CD14-positive monocyte (primary cell): Measurements from ENCODE around the gene SCRN1. TPM values are rescaled to one million over a fixed set of nuclear protein-coding genes. Genes with fewer than 3 reads are reported as not detected.

ENCODE experiments used
- DNase-seq, 3 donors: peaks; one replicate each; pipeline ENCODE4 v3.0.0-alpha.2; 2011 to 2022
- H2AFZ ChIP-seq: 2 replicates; pipeline ENCODE4 v1.6.0; 2012; ENCODE audit warnings: mild to moderate bottlenecking, low read depth, low read length, inconsistent platforms; ENCODE audit not compliant: insufficient read depth, poor library complexity, severe bottlenecking
- H3K27ac ChIP-seq, 2 donors: 1 replicate in 1 of 2; 2 replicates in 1 of 2; pipeline ENCODE4 v1.5.1; 2012 to 2013; ENCODE audit warnings: low read length in 2 of 2, control low read depth in 1 of 2, inconsistent platforms in 1 of 2, low read depth in 1 of 2, mild to moderate bottlenecking in 1 of 2
- H3K27me3 ChIP-seq, 2 donors: one replicate each; pipeline versions ENCODE4 v1.6.0 to v1.6.1; 2011 to 2013; ENCODE audit warnings: low read length in 2 of 2; ENCODE audit not compliant: control insufficient read depth in 2 of 2, insufficient read depth in 2 of 2
- H3K36me3 ChIP-seq, 2 donors: replicated peaks in 1 of 2; 1 replicate in 1 of 2; 2 replicates in 1 of 2; pipeline versions ENCODE4 v1.5.1 to v1.6.1; 2012 to 2013; ENCODE audit warnings: low read length in 2 of 2, control low read depth in 1 of 2, inconsistent platforms in 1 of 2, mild to moderate bottlenecking in 1 of 2; ENCODE audit not compliant: insufficient read depth in 2 of 2, control insufficient read depth in 1 of 2
- H3K4me1 ChIP-seq, 2 donors: 1 replicate in 1 of 2; 2 replicates in 1 of 2; pipeline versions ENCODE4 v1.5.1 to v1.6.1; 2012 to 2013; ENCODE audit warnings: low read length in 2 of 2, control low read depth in 1 of 2, inconsistent platforms in 1 of 2, mild to moderate bottlenecking in 1 of 2, moderate library complexity in 1 of 2; ENCODE audit not compliant: insufficient read depth in 2 of 2, control insufficient read depth in 1 of 2
- H3K4me2 ChIP-seq: replicated peaks from 2 replicates; pipeline ENCODE3; 2012; ENCODE audit warnings: low read length, moderate library complexity, mild to moderate bottlenecking; ENCODE audit not compliant: poor library complexity, severe bottlenecking; ENCODE audit errors: extremely low read depth
- H3K4me3 ChIP-seq, 3 experiments: fragments of 200-600 bp in 1 of 3; sonication (generic) in 1 of 3; replicated peaks in 1 of 3; 1 replicate in 2 of 3; 2 replicates in 1 of 3; pipeline ENCODE4 v1.5.1; 2011 to 2013; ENCODE audit warnings: low read length in 3 of 3, mild to moderate bottlenecking in 3 of 3, control low read depth in 2 of 3, low read depth in 2 of 3, inconsistent platforms in 1 of 3, moderate library complexity in 1 of 3
- H3K79me2 ChIP-seq: 2 replicates; pipeline ENCODE4 v1.6.0; 2012; ENCODE audit warnings: mild to moderate bottlenecking, control low read depth, inconsistent platforms, low read length, moderate library complexity; ENCODE audit not compliant: insufficient read depth
- H3K9ac ChIP-seq: 2 replicates; pipeline ENCODE4 v1.6.0; 2017; ENCODE audit warnings: low read length, mild to moderate bottlenecking; ENCODE audit not compliant: insufficient read depth, poor library complexity, severe bottlenecking
- H3K9me3 ChIP-seq, 2 donors: replicated peaks in 1 of 2; 1 replicate in 1 of 2; 2 replicates in 1 of 2; pipeline versions ENCODE4 v1.5.1 to v1.6.1; 2012 to 2013; ENCODE audit warnings: low read length in 2 of 2, control low read depth in 1 of 2; ENCODE audit not compliant: control insufficient read depth in 1 of 2, insufficient read depth in 1 of 2
- H4K20me1 ChIP-seq: 2 replicates; pipeline ENCODE4 v1.6.0; 2012; ENCODE audit warnings: mild to moderate bottlenecking, low read length, control low read depth, moderate library complexity; ENCODE audit not compliant: insufficient read depth
- H3K27ac Mint-ChIP-seq, 7 donors: one replicate each; pipeline ENCODE4 v1.8.0; 2020; ENCODE audit warnings: mild to moderate bottlenecking in 7 of 7, mixed read lengths in 7 of 7, moderate library complexity in 6 of 7, inconsistent platforms in 2 of 7
- H3K27me3 Mint-ChIP-seq, 3 donors: one replicate each; pipeline ENCODE4 v1.8.0; 2021 to 2022; ENCODE audit warnings: low read depth in 3 of 3, mild to moderate bottlenecking in 3 of 3, mixed read lengths in 3 of 3, moderate library complexity in 3 of 3, inconsistent platforms in 1 of 3
- H3K36me3 Mint-ChIP-seq, 2 donors: one replicate each; pipeline ENCODE4 v1.8.0; 2020; ENCODE audit warnings: mixed read lengths in 2 of 2, inconsistent platforms in 1 of 2, mild to moderate bottlenecking in 1 of 2
- H3K4me1 Mint-ChIP-seq: one replicate; pipeline ENCODE4 v1.8.0; 2020; ENCODE audit warnings: mild to moderate bottlenecking, mixed read lengths
- H3K4me3 Mint-ChIP-seq, 2 donors: one replicate each; pipeline ENCODE4 v1.8.0; 2020; ENCODE audit warnings: mild to moderate bottlenecking in 2 of 2, mixed read lengths in 2 of 2, moderate library complexity in 1 of 2
- H3K9me3 Mint-ChIP-seq, 7 donors: one replicate each; pipeline ENCODE4 v1.8.0; 2020 to 2022; ENCODE audit warnings: mixed read lengths in 7 of 7, mild to moderate bottlenecking in 6 of 7, moderate library complexity in 6 of 7, inconsistent platforms in 2 of 7
- WGBS: methylation state at CpG from one replicate; pipeline ENCODE4 v1.1.5; 2013; ENCODE audit warnings: missing lambda C conversion rate; ENCODE audit not compliant: insufficient coverage; 5-methylcytosine and 5-hydroxymethylcytosine counted together
- intact Hi-C, 2 donors: fragments of 100-400 bp; cut with micrococcal nuclease; formaldehyde crosslinking; loops; one replicate each; pipeline versions ENCODE4 v1.15.0 to v1.15.1; 2023
- polyA plus RNA-seq, 3 donors: library from polyadenylated mRNA; depleted of rRNA in 1 of 3; unstranded in 2 of 3; stranded (reverse) in 1 of 3; fragments of 300-500 nt in 2 of 3; fragments of >200 nt in 1 of 3; fragmentation: Illumina TruSeq in 2 of 3; gene quantifications; 1 replicate in 2 of 3; 2 replicates in 1 of 3; pipeline ENCODE4 v1.2.3, GENCODE V29; 2012 to 2021
- TF ChIP-seq, protein P1 (sequence below): fragments of 200-600 bp; IDR thresholded peaks from one replicate; pipeline ENCODE4 v1.8.0; 2022; ENCODE audit warnings: antibody characterized with exemption, mild to moderate bottlenecking

SCRN1 gene
- polyA plus RNA-seq, 3 donors: 8.4 to 12.1 (median 8.6) TPM

DNA sequence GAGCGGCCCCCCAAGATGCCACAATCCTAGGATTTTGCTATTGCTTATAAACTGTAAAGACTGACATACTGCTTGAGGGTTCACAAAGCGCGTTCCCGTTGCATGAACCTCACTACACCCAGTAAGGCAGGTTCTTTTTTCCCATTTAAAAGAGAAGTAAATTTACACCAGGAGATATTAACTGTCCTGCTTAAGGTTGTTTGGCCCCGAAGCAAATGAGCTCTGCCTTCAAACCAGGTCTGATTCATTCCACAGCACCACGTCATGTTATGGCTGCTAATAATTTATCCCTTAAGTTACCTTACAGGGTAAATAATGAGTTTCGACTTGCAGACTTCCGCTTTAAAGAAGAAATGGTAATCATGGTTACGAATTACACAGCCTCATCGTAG, 37.5 kb upstream of the SCRN1 start:
- H3K9me3 ChIP-seq: no peaks in the 10 kb centered on the region
- H3K27me3 ChIP-seq: no peaks in the 10 kb centered on the region
- H3K4me2 ChIP-seq: peak overlapping the region; percentile 87
- Mint-ChIP-seq H3K9me3 (peaks cover 0 to 3% (median 0%) of the 10 kb centered on the region in 7 donors), H3K4me3 (peak overlapping the region in 1 of 2 donors; percentile 94), H3K27me3 (peaks cover 0 to 4% (median 3%) of the 10 kb centered on the region in 3 donors), H3K27ac (peak overlapping the region; percentile 86 to 96 (median 94)), H3K36me3 (peaks cover 0 to 2% of the 10 kb centered on the region in 2 donors), H3K4me1 (peaks cover 35% of the 10 kb centered on the region)
- H4K20me1 ChIP-seq: no peaks in the 10 kb centered on the region
- peak overlapping the region; percentile 66 for H3K9ac ChIP-seq
- DNase-seq: peak; percentile 45 to 82 (median 64)
- H2AFZ ChIP-seq: peak overlapping the region; percentile 93
- H3K4me3 ChIP-seq: peak overlapping the region; percentile 81 to 88 (median 84)
- H3K36me3 ChIP-seq: no peaks in the 10 kb centered on the region
- H3K27ac ChIP-seq: peak overlapping the region; percentile 80 to 85
- 0% methylated on average over 1 of the region's 10 CpGs for WGBS
- intact Hi-C loops: loop anchor here (5.0 kb wide), 3 partner anchors 35 to 210 kb away; partner anchors contain the start of gene SCRN1 (in 1 of the 2)
- H3K79me2 ChIP-seq: peaks cover 22% of the 10 kb centered on the region
- H3K4me1 ChIP-seq: peaks cover 23 to 32% of the 10 kb centered on the region in 2 donors
- TF ChIP-seq, protein P1, sequence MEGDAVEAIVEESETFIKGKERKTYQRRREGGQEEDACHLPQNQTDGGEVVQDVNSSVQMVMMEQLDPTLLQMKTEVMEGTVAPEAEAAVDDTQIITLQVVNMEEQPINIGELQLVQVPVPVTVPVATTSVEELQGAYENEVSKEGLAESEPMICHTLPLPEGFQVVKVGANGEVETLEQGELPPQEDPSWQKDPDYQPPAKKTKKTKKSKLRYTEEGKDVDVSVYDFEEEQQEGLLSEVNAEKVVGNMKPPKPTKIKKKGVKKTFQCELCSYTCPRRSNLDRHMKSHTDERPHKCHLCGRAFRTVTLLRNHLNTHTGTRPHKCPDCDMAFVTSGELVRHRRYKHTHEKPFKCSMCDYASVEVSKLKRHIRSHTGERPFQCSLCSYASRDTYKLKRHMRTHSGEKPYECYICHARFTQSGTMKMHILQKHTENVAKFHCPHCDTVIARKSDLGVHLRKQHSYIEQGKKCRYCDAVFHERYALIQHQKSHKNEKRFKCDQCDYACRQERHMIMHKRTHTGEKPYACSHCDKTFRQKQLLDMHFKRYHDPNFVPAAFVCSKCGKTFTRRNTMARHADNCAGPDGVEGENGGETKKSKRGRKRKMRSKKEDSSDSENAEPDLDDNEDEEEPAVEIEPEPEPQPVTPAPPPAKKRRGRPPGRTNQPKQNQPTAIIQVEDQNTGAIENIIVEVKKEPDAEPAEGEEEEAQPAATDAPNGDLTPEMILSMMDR: no peak

GRCh38 chr7:30026229-30027064, 36.8 kb upstream of the SCRN1 start, which contains the start of gene FKBP14:
Gene FKBP14 (minus strand): TSS chr7:30026702. CDS start chr7:30026508, 194 bp downstream.
- Mint-ChIP-seq H3K36me3 (peaks cover 0 to 2% of the 10 kb centered on the region in 2 donors), H3K9me3 (peaks cover 0 to 3% (median 0%) of the 10 kb centered on the region in 7 donors), H3K27me3 (peaks cover 0 to 4% (median 3%) of the 10 kb centered on the region in 3 donors), H3K4me1 (peaks cover 35% of the 10 kb centered on the region), H3K4me3 (peak within 1 kb of the TSS in 1 of 2 donors; percentile 94), H3K27ac (peak within 1 kb of the TSS; percentile 86 to 96 (median 94))
- DNase-seq: peak; percentile 94 to 96 (median 95)
- WGBS: under 1% methylated on average over 27 of the region's 35 CpGs
- peak within 1 kb of the TSS; percentile 93 for H2AFZ ChIP-seq
- H3K36me3 ChIP-seq: no peaks in the 10 kb centered on the region
- peak within 1 kb of the TSS; percentile 81 to 88 (median 84) for H3K4me3 ChIP-seq
- intact Hi-C loops: loop anchor here (5.0 kb wide), 3 partner anchors 34 to 211 kb away; partner anchors contain the start of gene SCRN1 (in 1 of the 2)
- H3K27ac ChIP-seq: peak within 1 kb of the TSS; percentile 80 to 85
- H3K9ac ChIP-seq: peak within 1 kb of the TSS; percentile 66
- TF ChIP-seq, protein P1: no peak
- H3K27me3 ChIP-seq: no peaks in the 10 kb centered on the region
- peaks cover 23 to 32% of the 10 kb centered on the region in 2 donors for H3K4me1 ChIP-seq
- H3K9me3 ChIP-seq: no peaks in the 10 kb centered on the region
- H3K79me2 ChIP-seq: peaks cover 22% of the 10 kb centered on the region
- H4K20me1 ChIP-seq: no peaks in the 10 kb centered on the region
- H3K4me2 ChIP-seq: peak within 1 kb of the TSS; percentile 87
